Urinary bladder (tissue), 4 donors: ENCODE data around the gene RAC2. TPM values are rescaled to one million over a fixed set of nuclear protein-coding genes. Genes with fewer than 3 reads are reported as not detected.
"Not testable (repeated sequence)": the region's sequence is repeated elsewhere in the genome, so short reads cannot be mapped to it uniquely, and the experiment has no call there.

Experiments used
- DNase-seq: peaks from one replicate; pipeline ENCODE4 v3.0.0-alpha.2; 2015; ENCODE audit errors: extremely low spot score
- H3K27ac ChIP-seq: one replicate; pipeline ENCODE4 v1.5.1; 2013; ENCODE audit warnings: low read depth, mild to moderate bottlenecking, moderate library complexity
- H3K36me3 ChIP-seq: one replicate; pipeline ENCODE4 v1.6.1; 2013; ENCODE audit warnings: mild to moderate bottlenecking, moderate library complexity; ENCODE audit not compliant: insufficient read depth
- H3K4me1 ChIP-seq: one replicate; pipeline ENCODE4 v1.6.1; 2013; ENCODE audit warnings: mild to moderate bottlenecking, moderate library complexity; ENCODE audit not compliant: insufficient read depth
- H3K4me3 ChIP-seq: one replicate; pipeline ENCODE4 v1.5.1; 2013; ENCODE audit warnings: low read depth, low read length
- WGBS: extraction: QIAGEN DNeasy Blood & Tissue Kit; methylation state at CpG from one replicate; pipeline ENCODE4 v1.1.7; 2013; 5-methylcytosine and 5-hydroxymethylcytosine counted together
- polyA plus RNA-seq: library from polyadenylated mRNA; stranded (reverse); fragments of 200-250 nt; gene quantifications from one replicate; pipeline ENCODE4 v1.2.3, GENCODE V29; 2013
- total RNA-seq: library from RNA; depleted of rRNA; stranded (reverse); fragments of >200 nt; gene quantifications from one replicate; pipeline ENCODE4 v1.2.3, GENCODE V29; 2014
- donor health status: healthy with polysubstance abuse.
- donor health status: healthy.

Gene RAC2
- total and polyA plus RNA-seq, 2 donors = 3.2 to 17.4 TPM

GRCh38 chr22:37240941-37241320 is 3.1 kb downstream of the RAC2 start:
- H3K27ac ChIP-seq = no peak overlapping the region
- WGBS = 86% methylated on average over 7 of the region's 7 CpGs
- H3K4me3 ChIP-seq = no peak overlapping the region
- no peak for DNase-seq
- no peaks in the 10 kb centered on the region for H3K4me1 ChIP-seq
- H3K36me3 ChIP-seq = no peaks in the 10 kb centered on the region

DNA sequence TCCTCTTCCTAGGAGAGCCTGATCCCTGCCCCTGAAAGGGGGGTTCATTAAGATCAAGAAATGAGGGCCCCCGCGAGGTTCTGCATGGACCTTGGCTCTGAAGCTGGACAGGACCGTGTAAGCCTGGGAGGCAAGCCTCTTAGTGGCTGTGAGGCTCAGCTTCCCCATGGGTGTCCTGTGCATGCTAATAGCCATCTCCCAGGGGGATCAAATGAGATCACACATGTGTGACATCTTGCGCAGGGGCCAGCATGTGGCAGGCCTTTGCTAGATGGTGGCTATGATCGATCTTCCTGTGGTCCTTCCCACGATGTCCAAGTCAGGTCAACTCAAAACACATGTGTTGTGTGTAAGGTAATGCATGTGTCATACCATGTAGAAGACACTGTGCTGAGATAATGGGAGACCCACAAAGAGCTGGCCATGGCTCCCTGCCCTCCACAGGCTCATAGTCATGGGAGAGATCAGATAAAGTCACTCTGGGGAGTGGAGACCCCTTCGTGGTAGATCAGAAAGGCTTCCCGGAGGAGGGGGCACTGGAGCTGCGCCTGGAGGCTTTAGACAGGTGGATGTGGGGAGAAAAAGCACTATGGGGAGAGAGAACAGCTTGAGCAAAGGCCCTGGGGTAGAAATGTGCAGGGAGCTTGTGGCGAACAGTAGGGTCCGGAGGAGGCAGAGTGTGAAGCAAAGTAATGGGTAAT is 3.7 kb downstream of the RAC2 start:
- no peak overlapping the region for H3K4me3 ChIP-seq
- WGBS = 83% methylated on average over 11 of the region's 11 CpGs
- H3K27ac ChIP-seq = no peak overlapping the region
- DNase-seq = no peak
- no peaks in the 10 kb centered on the region for H3K4me1 ChIP-seq
- no peaks in the 10 kb centered on the region for H3K36me3 ChIP-seq

- no peak overlapping the region for H3K4me3 ChIP-seq
- WGBS = 67% methylated on average over 10 of the region's 10 CpGs
- H3K36me3 ChIP-seq = no peaks in the 10 kb centered on the region
- no peak for DNase-seq
- no peak overlapping the region for H3K27ac ChIP-seq
- H3K4me1 ChIP-seq = no peaks in the 10 kb centered on the region
Observed at GRCh38 chr22:37239336-37240239, 4.5 kb downstream of the RAC2 start.

- no peaks in the 10 kb centered on the region for H3K4me1 ChIP-seq
- no peak for DNase-seq
- WGBS = 67% methylated on average over 20 of the region's 20 CpGs
- H3K36me3 ChIP-seq = no peaks in the 10 kb centered on the region
- H3K27ac ChIP-seq = no peak overlapping the region
- no peak overlapping the region for H3K4me3 ChIP-seq
Observed at GRCh38 chr22:37237371-37238268, 6.4 kb downstream of the RAC2 start.

- Histone ChIP-seq H3K36me3 (no peaks in the 10 kb centered on the region), H3K27ac (no peak overlapping the region), H3K4me3 (no peak overlapping the region), H3K4me1 (no peaks in the 10 kb centered on the region)
- 95% methylated on average over 3 of the region's 3 CpGs for WGBS
- DNase-seq = no peak
Observed at GRCh38 chr22:37235897-37236607, 8.0 kb downstream of the RAC2 start.

GRCh38 chr22:37234736-37235711 is 9.0 kb downstream of the RAC2 start:
- DNase-seq = no peak
- 82% methylated on average over 16 of the region's 16 CpGs for WGBS
- no peak overlapping the region for H3K27ac ChIP-seq
- no peaks in the 10 kb centered on the region for H3K4me1 ChIP-seq
- H3K4me3 ChIP-seq = no peak overlapping the region
- no peaks in the 10 kb centered on the region for H3K36me3 ChIP-seq

- H3K27ac ChIP-seq = no peak overlapping the region
- H3K4me1 ChIP-seq = no peaks in the 10 kb centered on the region
- no peak overlapping the region for H3K4me3 ChIP-seq
- no peak for DNase-seq
- no peaks in the 10 kb centered on the region for H3K36me3 ChIP-seq
- WGBS = 56% methylated on average over 27 of the region's 27 CpGs
Observed at GRCh38 chr22:37233751-37234631, 10.1 kb downstream of the RAC2 start.

- H3K36me3 ChIP-seq, H3K27ac ChIP-seq, H3K4me3 ChIP-seq, DNase-seq, H3K4me1 ChIP-seq: not testable (repeated sequence)
- 87% methylated on average over 12 of the region's 12 CpGs for WGBS
Observed at GRCh38 chr22:37233371-37233750, 10.7 kb downstream of the RAC2 start.

- H3K4me3 ChIP-seq = no peak overlapping the region
- H3K4me1 ChIP-seq = no peaks in the 10 kb centered on the region
- 81% methylated on average over 15 of the region's 15 CpGs for WGBS
- no peaks in the 10 kb centered on the region for H3K36me3 ChIP-seq
- no peak overlapping the region for H3K27ac ChIP-seq
- no peak for DNase-seq
Observed at GRCh38 chr22:37232140-37232998, 11.7 kb downstream of the RAC2 start.

DNA sequence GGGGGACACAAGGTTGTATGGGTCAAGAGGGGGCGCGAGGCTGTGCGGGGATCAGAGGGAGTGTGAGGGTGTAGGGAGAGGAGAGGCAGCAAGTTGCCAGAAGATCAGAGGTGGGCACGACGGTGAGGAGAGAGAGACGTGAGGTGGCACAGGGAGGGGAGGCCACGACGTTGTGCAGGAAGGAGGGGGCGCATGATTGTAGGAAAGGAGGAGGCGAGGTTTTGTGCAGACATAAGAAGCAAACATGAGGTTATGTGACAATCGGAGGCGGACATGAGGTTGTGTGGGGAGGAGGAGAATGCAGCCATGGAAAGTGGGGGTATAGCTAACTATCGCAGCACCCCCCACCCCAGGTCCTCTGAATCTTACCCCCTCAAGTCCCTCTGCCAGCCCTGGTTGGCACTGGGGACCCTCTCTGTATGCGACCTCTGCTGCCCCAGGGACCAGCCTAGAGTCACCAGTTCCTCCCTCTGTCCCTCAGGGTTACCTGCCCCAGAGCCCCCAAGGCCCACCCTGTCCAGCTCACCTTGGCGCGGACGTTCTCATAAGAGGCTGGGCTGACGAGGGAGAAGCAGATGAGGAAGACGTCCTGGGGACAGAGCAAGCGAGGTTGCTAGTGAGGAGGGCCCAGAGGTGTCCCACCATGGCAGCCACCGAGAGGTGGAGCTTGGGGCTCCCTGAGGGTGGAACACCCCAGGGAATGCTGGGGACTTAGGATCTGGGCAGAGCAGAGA is 12.5 kb downstream of the RAC2 start:
- no peak for DNase-seq
- H3K27ac ChIP-seq = no peak overlapping the region
- no peaks in the 10 kb centered on the region for H3K36me3 ChIP-seq
- H3K4me1 ChIP-seq = no peaks in the 10 kb centered on the region
- WGBS = 81% methylated on average over 21 of the region's 21 CpGs
- H3K4me3 ChIP-seq = no peak overlapping the region
